Cardiac muscle cell (in vitro differentiated cells and primary cell): ENCODE measurements around the gene PBX4. TPM values are rescaled to one million over a fixed set of nuclear protein-coding genes. Genes with fewer than 3 reads are reported as not detected.

Experiments
- DNase-seq, 2 donors: peaks; one replicate each; pipeline versions ENCODE4 v3.0.0 to v3.0.0-alpha.2; 2010 to 2017; ENCODE audit warnings: low read depth in 1 of 2, low spot score in 1 of 2
- H3K27ac ChIP-seq: fragments of 200-600 bp; sonication (generic); 2 replicates; pipeline ENCODE4 v1.5.1; 2016
- H3K27me3 ChIP-seq: fragments of 200-600 bp; sonication (generic); 2 replicates; pipeline ENCODE4 v1.6.0; 2016; ENCODE audit warnings: control low read depth
- H3K36me3 ChIP-seq: fragments of 200-600 bp; sonication (generic); 2 replicates; pipeline ENCODE4 v1.5.1; 2016; ENCODE audit warnings: control low read depth
- H3K4me1 ChIP-seq: fragments of 200-600 bp; sonication (generic); 2 replicates; pipeline ENCODE4 v1.8.1; 2017; ENCODE audit warnings: low read depth, mild to moderate bottlenecking, mixed run types
- H3K4me3 ChIP-seq: fragments of 200-600 bp; sonication (generic); 2 replicates; pipeline ENCODE4 v1.5.1; 2016; ENCODE audit warnings: mild to moderate bottlenecking
- H3K9me3 ChIP-seq: fragments of 200-600 bp; sonication (generic); 2 replicates; pipeline ENCODE4 v1.5.1; 2017; ENCODE audit warnings: low read depth, mild to moderate bottlenecking, control low read depth
- polyA plus RNA-seq: library from polyadenylated mRNA; unstranded; fragments of >200 nt; fragmentation: Nextera tagmentation; extraction: Ambion mirVana; gene quantifications from 2 replicates; pipeline ENCODE4 v1.2.1, GENCODE V29; 2016
- total RNA-seq: library from RNA; depleted of rRNA; stranded (reverse); fragments of >200 nt; gene quantifications from 2 replicates; pipeline ENCODE4 v1.2.3, GENCODE V29; 2016
- TF ChIP-seq, protein P1 (sequence below): IDR thresholded peaks from 2 replicates; pipeline ENCODE4 v1.5.1; 2012; ENCODE audit warnings: low read depth, mild to moderate bottlenecking, low read length

PBX4 gene
- total and polyA plus RNA-seq, 2 experiments from 2014 or later = 10.9 to 11.8 TPM

DNA sequence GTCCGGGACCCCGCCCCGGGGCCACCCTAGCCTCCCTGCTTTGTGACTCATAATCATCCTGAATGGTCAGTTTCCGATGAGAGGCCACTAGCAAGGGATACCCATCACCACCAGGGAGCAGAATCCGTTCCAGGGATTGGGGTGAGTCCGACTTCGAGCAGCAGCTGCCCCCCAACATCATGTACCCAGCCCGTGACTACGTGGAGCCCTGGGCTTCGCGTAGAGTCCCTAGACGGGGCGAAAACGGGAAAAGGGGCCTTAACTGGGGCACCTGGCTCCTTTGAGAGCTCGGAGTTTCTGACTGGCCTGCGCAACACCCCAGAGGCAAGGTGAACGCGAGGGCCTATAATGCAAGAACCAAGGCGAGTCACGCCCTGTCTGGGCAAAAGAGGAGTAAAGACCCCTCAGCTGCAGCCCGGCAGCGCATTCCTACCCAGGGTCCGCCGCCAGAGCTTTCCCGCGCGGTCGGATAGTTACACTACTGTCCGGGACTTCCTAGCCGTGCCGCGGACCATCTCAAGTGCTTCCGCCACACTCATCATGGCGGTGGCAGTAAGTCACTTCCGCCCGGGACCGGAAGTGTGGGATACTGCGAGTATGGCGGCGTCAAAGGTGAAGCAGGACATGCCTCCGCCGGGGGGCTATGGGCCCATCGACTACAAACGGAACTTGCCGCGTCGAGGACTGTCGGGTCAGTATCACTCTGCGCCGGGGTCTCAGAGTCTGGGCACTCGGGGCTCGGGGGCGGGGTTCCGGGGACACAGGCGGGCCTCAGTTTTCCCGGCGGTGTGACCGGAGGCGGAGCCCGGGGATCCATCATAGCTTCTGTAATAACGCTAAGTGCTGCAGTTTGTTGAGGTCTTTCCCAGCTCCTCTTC lies 102.6 kb downstream of the PBX4 start, which contains the start of gene NDUFA13:
Gene NDUFA13, plus strand, starts transcription at position 584 of the 878 bp plus-strand sequence. Its CDS starts 14 bp downstream, at position 598.
- TF ChIP-seq, protein P1, sequence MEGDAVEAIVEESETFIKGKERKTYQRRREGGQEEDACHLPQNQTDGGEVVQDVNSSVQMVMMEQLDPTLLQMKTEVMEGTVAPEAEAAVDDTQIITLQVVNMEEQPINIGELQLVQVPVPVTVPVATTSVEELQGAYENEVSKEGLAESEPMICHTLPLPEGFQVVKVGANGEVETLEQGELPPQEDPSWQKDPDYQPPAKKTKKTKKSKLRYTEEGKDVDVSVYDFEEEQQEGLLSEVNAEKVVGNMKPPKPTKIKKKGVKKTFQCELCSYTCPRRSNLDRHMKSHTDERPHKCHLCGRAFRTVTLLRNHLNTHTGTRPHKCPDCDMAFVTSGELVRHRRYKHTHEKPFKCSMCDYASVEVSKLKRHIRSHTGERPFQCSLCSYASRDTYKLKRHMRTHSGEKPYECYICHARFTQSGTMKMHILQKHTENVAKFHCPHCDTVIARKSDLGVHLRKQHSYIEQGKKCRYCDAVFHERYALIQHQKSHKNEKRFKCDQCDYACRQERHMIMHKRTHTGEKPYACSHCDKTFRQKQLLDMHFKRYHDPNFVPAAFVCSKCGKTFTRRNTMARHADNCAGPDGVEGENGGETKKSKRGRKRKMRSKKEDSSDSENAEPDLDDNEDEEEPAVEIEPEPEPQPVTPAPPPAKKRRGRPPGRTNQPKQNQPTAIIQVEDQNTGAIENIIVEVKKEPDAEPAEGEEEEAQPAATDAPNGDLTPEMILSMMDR = peak; percentile 30
- Histone ChIP-seq H3K4me3 (peak within 1 kb of the TSS; percentile 66), H3K9me3 (no peaks in the 10 kb centered on the region), H3K27me3 (no peaks in the 10 kb centered on the region), H3K4me1 (peaks cover 4% of the 10 kb centered on the region), H3K27ac (peak within 1 kb of the TSS; percentile 64), H3K36me3 (peaks cover 2% of the 10 kb centered on the region)
- DNase-seq = peak; percentile 91 to 94

DNA sequence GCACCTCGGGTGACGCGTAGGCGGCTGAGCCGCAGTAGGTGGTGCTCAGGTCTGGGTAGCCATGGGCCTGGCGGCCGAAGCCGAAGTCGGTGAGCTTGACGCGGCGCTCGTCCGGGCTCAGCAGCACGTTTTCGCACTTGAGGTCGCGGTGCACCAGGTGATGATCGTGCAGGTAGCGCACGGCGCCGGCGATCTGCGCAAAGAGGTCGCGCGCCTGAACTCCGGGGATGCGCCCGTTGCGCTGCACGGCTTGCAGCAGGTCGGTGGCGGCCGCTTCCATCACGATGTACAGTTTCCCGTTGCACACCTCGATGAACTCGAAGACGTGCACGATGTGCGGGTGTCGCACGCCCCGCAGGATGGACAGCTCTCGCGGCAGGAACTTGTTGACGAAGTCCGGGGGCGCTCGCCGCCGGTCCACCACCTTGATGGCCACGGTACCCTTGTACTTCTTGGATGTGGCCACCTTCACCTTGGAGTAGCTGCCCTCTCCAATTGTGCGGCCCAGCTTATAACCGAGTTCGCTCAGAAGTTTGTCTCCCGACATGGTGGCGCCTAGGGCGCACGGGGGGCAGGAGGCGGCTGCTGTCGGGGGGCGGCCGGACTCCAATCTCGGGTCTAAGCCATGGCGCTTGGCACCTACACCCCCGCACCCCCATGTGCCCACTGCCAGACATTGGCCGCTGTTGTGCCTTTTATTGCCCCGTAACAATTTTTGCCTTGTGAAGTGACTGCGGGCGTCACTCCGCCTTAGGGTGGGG lies 103.4 kb downstream of the PBX4 start, which contains the start of gene TSSK6:
Gene TSSK6, minus strand, starts transcription at position 668 of the 761 bp plus-strand sequence. Its CDS starts 121 bp downstream, at position 547.
- H3K4me1 ChIP-seq = peaks cover 4% of the 10 kb centered on the region
- no peaks in the 10 kb centered on the region for H3K9me3 ChIP-seq
- no peaks in the 10 kb centered on the region for H3K36me3 ChIP-seq
- no peak for DNase-seq
- H3K27me3 ChIP-seq = no peaks in the 10 kb centered on the region
- TF ChIP-seq, protein P1 = no peak
- H3K27ac ChIP-seq = peak within 1 kb of the TSS; percentile 64
- peak within 1 kb of the TSS; percentile 66 for H3K4me3 ChIP-seq

DNA sequence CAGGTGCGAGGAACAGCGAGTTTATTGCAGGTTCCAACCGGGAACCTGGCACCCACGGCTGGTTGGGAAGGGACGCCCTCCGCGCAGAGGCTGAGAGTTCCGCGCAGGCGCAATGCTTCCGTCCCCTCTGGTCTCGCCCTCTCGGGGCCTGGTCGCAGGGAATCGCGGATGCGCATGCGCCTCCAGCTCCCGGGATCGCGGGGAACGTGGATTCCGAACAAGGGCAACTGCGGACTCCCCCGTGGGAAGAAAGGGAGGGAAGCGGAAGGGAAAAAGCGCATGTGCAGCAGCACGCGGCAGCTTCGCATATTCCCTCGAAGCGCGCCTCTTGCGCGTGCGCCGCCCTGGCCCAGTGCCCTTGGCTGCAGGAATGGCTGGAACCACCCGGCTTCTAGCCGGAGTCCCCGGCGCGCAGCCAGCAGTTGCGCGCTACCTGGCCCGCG lies 104.3 kb downstream of the PBX4 start:
- no peak overlapping the region for H3K4me3 ChIP-seq
- TF ChIP-seq, protein P1 = no peak
- H3K9me3 ChIP-seq = no peaks in the 10 kb centered on the region
- peaks cover 4% of the 10 kb centered on the region for H3K4me1 ChIP-seq
- H3K27me3 ChIP-seq = no peaks in the 10 kb centered on the region
- no peaks in the 10 kb centered on the region for H3K36me3 ChIP-seq
- peak in 1 of 2 donors; percentile 89 for DNase-seq
- no peak overlapping the region for H3K27ac ChIP-seq

DNA sequence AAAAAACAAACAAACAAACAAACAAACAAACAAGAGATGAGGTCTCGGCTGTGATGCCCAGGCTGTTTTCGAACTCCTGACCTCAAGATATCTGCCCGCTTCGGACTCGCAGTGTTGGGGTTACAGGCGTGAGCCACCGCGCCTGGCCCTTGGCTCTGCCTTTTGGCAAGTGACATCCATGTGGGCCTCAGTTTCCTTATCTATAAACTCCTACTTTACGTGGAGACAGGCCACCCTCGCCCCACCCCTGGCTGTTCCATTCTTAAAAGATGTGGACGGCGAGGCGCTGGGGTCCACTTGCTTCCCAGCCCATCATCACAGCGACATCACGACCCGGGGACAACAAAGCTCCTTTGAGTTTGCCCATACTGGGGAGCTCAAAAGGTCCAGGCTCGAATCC lies 104.8 kb downstream of the PBX4 start:
- H3K4me1 ChIP-seq = peaks cover 4% of the 10 kb centered on the region
- H3K9me3 ChIP-seq = no peaks in the 10 kb centered on the region
- H3K36me3 ChIP-seq = no peaks in the 10 kb centered on the region
- TF ChIP-seq, protein P1 = no peak
- no peak for DNase-seq
- no peak overlapping the region for H3K27ac ChIP-seq
- no peak overlapping the region for H3K4me3 ChIP-seq
- H3K27me3 ChIP-seq = no peaks in the 10 kb centered on the region

Other genes with a start within 250 kb of the PBX4 start
- gene GATAD2A, start 213.0 kb downstream of the PBX4 start, total RNA-seq = 72.9 and 98.3 TPM in 2 replicates
- 32.3 and 39.4 TPM in 2 replicates for gene GATAD2A, start 213.0 kb downstream of the PBX4 start, polyA plus RNA-seq
- 4.1 and 11.9 TPM in 2 replicates for gene TSSK6, start 103.1 kb downstream of the PBX4 start, total RNA-seq
- gene TSSK6, start 103.1 kb downstream of the PBX4 start, polyA plus RNA-seq = 0.60 and 1.5 TPM in 2 replicates
- 119 and 172 TPM in 2 replicates for gene NDUFA13, start 102.5 kb downstream of the PBX4 start, total RNA-seq
- 806 and 843 TPM in 2 replicates for gene NDUFA13, start 102.5 kb downstream of the PBX4 start, polyA plus RNA-seq
- 10.6 and 12.5 TPM in 2 replicates for gene YJEFN3, start 89.8 kb downstream of the PBX4 start, total RNA-seq
- 23.0 and 29.9 TPM in 2 replicates for gene YJEFN3, start 89.8 kb downstream of the PBX4 start, polyA plus RNA-seq
- 7.5 and 8.4 TPM in 2 replicates for gene CILP2, start 80.4 kb downstream of the PBX4 start, total RNA-seq
- gene CILP2, start 80.4 kb downstream of the PBX4 start, polyA plus RNA-seq = 2.2 and 6.7 TPM in 2 replicates
- gene LPAR2, start 9.5 kb upstream of the PBX4 start, total RNA-seq = 29.7 and 39.9 TPM in 2 replicates
- gene LPAR2, start 9.5 kb upstream of the PBX4 start, polyA plus RNA-seq = 56.6 and 62.2 TPM in 2 replicates
- 13.7 and 15.1 TPM in 2 replicates for gene GMIP, start 25.0 kb upstream of the PBX4 start, total RNA-seq
- 11.6 and 12.4 TPM in 2 replicates for gene GMIP, start 25.0 kb upstream of the PBX4 start, polyA plus RNA-seq
- 117 and 216 TPM in 2 replicates for gene ATP13A1, start 45.0 kb upstream of the PBX4 start, total RNA-seq
- 58.0 and 67.9 TPM in 2 replicates for gene ATP13A1, start 45.0 kb upstream of the PBX4 start, polyA plus RNA-seq
- gene ZNF101, start 50.2 kb upstream of the PBX4 start, total RNA-seq = 5.7 and 6.0 TPM in 2 replicates
- 4.9 and 5.9 TPM in 2 replicates for gene ZNF101, start 50.2 kb upstream of the PBX4 start, polyA plus RNA-seq
- 4.2 and 5.5 TPM in 2 replicates for gene ZNF14, start 114.4 kb upstream of the PBX4 start, total RNA-seq
- gene ZNF14, start 114.4 kb upstream of the PBX4 start, polyA plus RNA-seq = 9.6 and 11.0 TPM in 2 replicates
- gene ZNF506, start 203.1 kb upstream of the PBX4 start, total RNA-seq = 49.9 and 55.0 TPM in 2 replicates
- 9.3 and 18.0 TPM in 2 replicates for gene ZNF506, start 203.1 kb upstream of the PBX4 start, polyA plus RNA-seq
- gene ZNF253, start 247.2 kb upstream of the PBX4 start, total RNA-seq = 16.9 and 19.2 TPM in 2 replicates
- gene ZNF253, start 247.2 kb upstream of the PBX4 start, polyA plus RNA-seq = 24.8 and 26.7 TPM in 2 replicates